Mesenchymal stem cell (in vitro differentiated cells and primary cell): ENCODE measurements around the gene ABI3BP.

Experiments used
- DNase-seq: peaks from one replicate; pipeline ENCODE4 v3.0.0-alpha.2; 2013
- H2AFZ ChIP-seq: one replicate; pipeline ENCODE4 v1.6.1; 2013; ENCODE audit warnings: low read depth, mild to moderate bottlenecking, control low read depth, inconsistent platforms, low read length, moderate library complexity
- H2AK5ac ChIP-seq: 2 replicates; pipeline ENCODE4 v1.6.1; 2013; ENCODE audit warnings: low read length, moderate library complexity, mild to moderate bottlenecking, inconsistent platforms; ENCODE audit not compliant: severe bottlenecking
- H2BK120ac ChIP-seq: one replicate; pipeline ENCODE4 v1.6.1; 2013; ENCODE audit warnings: low read depth, mild to moderate bottlenecking, inconsistent platforms, low read length, moderate library complexity
- H2BK12ac ChIP-seq, 2 experiments: one replicate each; pipeline ENCODE4 v1.6.1; 2013; ENCODE audit warnings: inconsistent platforms in 2 of 2, low read length in 2 of 2, mild to moderate bottlenecking in 2 of 2, moderate library complexity in 2 of 2, control low read depth in 1 of 2
- H2BK15ac ChIP-seq: one replicate; pipeline ENCODE4 v1.6.1; 2013; ENCODE audit warnings: mild to moderate bottlenecking, low read depth, inconsistent platforms; ENCODE audit not compliant: poor library complexity, severe bottlenecking
- H2BK5ac ChIP-seq: 2 replicates; pipeline ENCODE4 v1.6.1; 2013; ENCODE audit warnings: low read depth, mild to moderate bottlenecking, low read length, control low read depth, inconsistent platforms; ENCODE audit not compliant: poor library complexity, severe bottlenecking
- H3K14ac ChIP-seq, 2 experiments: one replicate each; pipeline ENCODE4 v1.6.1; 2013; ENCODE audit warnings: inconsistent platforms in 2 of 2, low read length in 2 of 2, control low read depth in 1 of 2, mild to moderate bottlenecking in 1 of 2, moderate library complexity in 1 of 2
- H3K18ac ChIP-seq, 2 experiments: one replicate each; pipeline ENCODE4 v1.6.1; 2013; ENCODE audit warnings: inconsistent platforms in 2 of 2, low read length in 2 of 2, control low read depth in 1 of 2, low read depth in 1 of 2, mild to moderate bottlenecking in 1 of 2
- H3K23ac ChIP-seq, 2 experiments: one replicate each; pipeline ENCODE4 v1.6.1; 2013; ENCODE audit warnings: inconsistent platforms in 2 of 2, low read length in 2 of 2, mild to moderate bottlenecking in 2 of 2, moderate library complexity in 2 of 2, control low read depth in 1 of 2
- H3K27ac ChIP-seq: 2 replicates; pipeline ENCODE4 v1.5.1; 2013; ENCODE audit warnings: mild to moderate bottlenecking, moderate library complexity, low read length, control low read depth, inconsistent platforms; ENCODE audit not compliant: poor library complexity, severe bottlenecking
- H3K27me3 ChIP-seq, 2 experiments: 2 replicates each; pipeline versions ENCODE4 v1.6.1 to v1.7.0; 2013; ENCODE audit warnings: low read length in 2 of 2, mild to moderate bottlenecking in 2 of 2, moderate library complexity in 2 of 2, control low read depth in 1 of 2, inconsistent platforms in 1 of 2; ENCODE audit not compliant: control insufficient read depth in 1 of 2, insufficient read depth in 1 of 2
- H3K36me3 ChIP-seq, 2 experiments: 2 replicates each; pipeline versions ENCODE4 v1.6.1 to v1.7.0; 2013; ENCODE audit warnings: low read length in 2 of 2, control low read depth in 1 of 2, inconsistent platforms in 1 of 2, low read depth in 1 of 2, mild to moderate bottlenecking in 1 of 2; ENCODE audit not compliant: insufficient read depth in 2 of 2, control insufficient read depth in 1 of 2
- H3K4ac ChIP-seq, 2 experiments: one replicate each; pipeline ENCODE4 v1.6.1; 2013; ENCODE audit warnings: inconsistent platforms in 2 of 2, low read length in 2 of 2, mild to moderate bottlenecking in 2 of 2, moderate library complexity in 2 of 2, control low read depth in 1 of 2, low read depth in 1 of 2
- H3K4me1 ChIP-seq: 2 replicates; pipeline ENCODE4 v1.6.1; 2013; ENCODE audit warnings: low read depth, low read length, control low read depth; ENCODE audit not compliant: control insufficient read depth, insufficient read depth
- H3K4me2 ChIP-seq: 2 replicates; pipeline ENCODE4 v1.6.1; 2013; ENCODE audit warnings: low read length, mild to moderate bottlenecking, inconsistent platforms; ENCODE audit not compliant: poor library complexity, severe bottlenecking
- H3K4me3 ChIP-seq, 2 experiments: 2 replicates each; pipeline versions ENCODE4 v1.5.1 to v1.7.0; 2013; ENCODE audit warnings: low read length in 2 of 2, mild to moderate bottlenecking in 2 of 2, control low read depth in 1 of 2, low read depth in 1 of 2; ENCODE audit not compliant: insufficient read depth in 1 of 2
- H3K79me1 ChIP-seq: replicated peaks from 2 replicates; pipeline ENCODE4 v1.6.1; 2013; ENCODE audit warnings: mild to moderate bottlenecking, control low read depth, low read length, inconsistent platforms; ENCODE audit not compliant: poor library complexity, severe bottlenecking
- H3K9ac ChIP-seq: 2 replicates; pipeline ENCODE4 v1.7.0; 2013; ENCODE audit warnings: mild to moderate bottlenecking, low read length, moderate library complexity
- H3K9me3 ChIP-seq: 2 replicates; pipeline ENCODE4 v1.7.0; 2013; ENCODE audit warnings: mild to moderate bottlenecking, low read length; ENCODE audit not compliant: control insufficient read depth
- H4K8ac ChIP-seq: one replicate; pipeline ENCODE4 v1.6.1; 2013; ENCODE audit warnings: inconsistent platforms, mild to moderate bottlenecking, low read length, moderate library complexity
- H4K91ac ChIP-seq: one replicate; pipeline ENCODE4 v1.6.1; 2013; ENCODE audit warnings: mild to moderate bottlenecking, low read length, inconsistent platforms
- WGBS: methylation state at CpG from one replicate; pipeline ENCODE4 v1.1.7; 2013; ENCODE audit warnings: mixed read lengths; 5-methylcytosine and 5-hydroxymethylcytosine counted together

Gene ABI3BP

DNA sequence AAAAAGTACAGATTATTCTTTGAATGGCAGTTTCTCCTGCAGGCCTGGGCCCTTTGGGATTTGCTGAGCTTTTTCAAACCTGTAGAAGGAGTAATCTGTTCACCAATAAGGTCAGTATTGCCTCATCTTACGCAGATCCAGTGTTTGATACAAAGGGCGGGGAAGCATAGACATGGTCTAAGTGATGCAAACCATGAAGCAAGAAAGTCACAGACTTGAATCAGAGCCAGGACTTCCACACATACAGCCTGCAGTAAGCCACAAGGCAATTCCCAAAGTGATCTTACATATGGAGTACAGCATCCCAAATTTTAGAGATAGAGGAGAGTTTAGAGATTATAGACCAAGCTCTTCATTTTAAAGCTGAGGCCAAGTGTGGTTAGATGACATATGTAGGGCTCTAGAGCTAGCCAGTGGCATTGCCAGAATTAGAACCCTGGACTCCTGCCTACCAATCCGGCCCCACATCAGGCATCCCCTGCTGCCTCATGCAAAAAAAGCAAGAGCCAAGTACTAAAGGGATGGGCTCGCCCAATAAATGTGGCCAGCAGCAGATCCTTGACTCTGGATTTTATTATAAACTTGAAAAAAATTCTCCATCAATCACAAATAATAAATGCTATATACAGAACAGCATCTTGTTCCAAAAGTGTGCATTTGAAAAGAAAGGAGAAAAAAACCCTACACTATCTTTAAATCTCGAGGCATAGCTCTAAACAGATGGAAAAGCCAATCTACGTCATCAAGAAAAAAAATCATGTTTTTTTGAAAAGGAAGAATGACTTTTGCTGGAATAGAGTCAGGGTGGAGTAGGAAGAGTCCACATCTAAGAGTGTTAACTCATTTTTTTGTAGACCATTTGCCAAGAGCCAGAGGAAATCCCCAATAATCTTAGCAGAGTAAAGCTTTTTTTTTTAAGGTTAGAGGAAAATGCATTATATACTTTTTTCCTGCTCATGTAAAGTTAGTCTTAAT is 24.0 kb downstream of the ABI3BP start:
- Histone ChIP-seq H4K91ac (no peak overlapping the region), H3K79me1 (no peaks in the 10 kb centered on the region), H3K27me3 (no peaks in the 10 kb centered on the region), H2BK5ac (no peak overlapping the region), H3K4ac (no peak overlapping the region), H3K9me3 (no peaks in the 10 kb centered on the region), H3K23ac (no peak overlapping the region), H2BK12ac (no peak overlapping the region), H3K9ac (peak overlapping the region; percentile 43), H3K4me2 (no peak overlapping the region), H2AFZ (no peak overlapping the region), H3K36me3 (peaks cover 0 to 16% of the 10 kb centered on the region in 2 experiments), H2BK15ac (no peak overlapping the region), H3K4me1 (no peaks in the 10 kb centered on the region), H3K14ac (no peak overlapping the region), H3K27ac (no peak overlapping the region), H2BK120ac (no peak overlapping the region), H2AK5ac (no peak overlapping the region), H4K8ac (no peak overlapping the region), H3K4me3 (peak overlapping the region in 1 of 2 experiments; percentile 19), H3K18ac (no peak overlapping the region)
- 94% methylated on average over 5 of the region's 6 CpGs for WGBS
- no peak for DNase-seq

DNA sequence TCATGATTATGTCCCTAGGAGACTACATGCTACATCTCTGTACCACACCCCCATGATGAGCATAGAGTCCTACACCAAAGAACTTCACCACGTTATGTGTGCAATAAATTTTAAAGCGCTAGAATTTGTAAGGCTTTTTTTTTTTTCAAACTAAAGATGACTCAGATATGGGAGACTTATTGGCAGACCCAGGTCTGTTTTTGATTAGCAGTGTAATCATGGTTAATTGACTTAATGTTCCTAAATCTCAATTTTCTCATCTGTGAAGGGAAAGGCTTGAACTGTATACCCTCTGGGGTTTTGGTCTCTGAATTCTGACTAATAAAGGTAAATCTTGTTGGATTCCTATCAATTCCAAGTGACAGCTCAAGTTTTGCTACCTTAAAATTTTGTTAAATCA is 26.4 kb downstream of the ABI3BP start:
- Histone ChIP-seq H2AFZ (no peak overlapping the region), H3K9ac (peak overlapping the region; percentile 62), H3K79me1 (no peaks in the 10 kb centered on the region), H2BK15ac (no peak overlapping the region), H3K23ac (no peak overlapping the region), H2BK120ac (no peak overlapping the region), H3K9me3 (peaks cover 3% of the 10 kb centered on the region), H3K36me3 (peaks cover 0 to 28% of the 10 kb centered on the region in 2 experiments), H3K4me2 (no peak overlapping the region), H4K91ac (no peak overlapping the region), H3K18ac (no peak overlapping the region), H2AK5ac (no peak overlapping the region), H3K27ac (no peak overlapping the region), H3K27me3 (no peaks in the 10 kb centered on the region), H4K8ac (no peak overlapping the region), H3K4ac (no peak overlapping the region), H2BK12ac (no peak overlapping the region), H3K4me3 (no peak overlapping the region), H3K14ac (no peak overlapping the region), H3K4me1 (no peaks in the 10 kb centered on the region), H2BK5ac (no peak overlapping the region)
- no peak for DNase-seq
- WGBS = 100% methylated on average over 1 of the region's 2 CpGs

DNA sequence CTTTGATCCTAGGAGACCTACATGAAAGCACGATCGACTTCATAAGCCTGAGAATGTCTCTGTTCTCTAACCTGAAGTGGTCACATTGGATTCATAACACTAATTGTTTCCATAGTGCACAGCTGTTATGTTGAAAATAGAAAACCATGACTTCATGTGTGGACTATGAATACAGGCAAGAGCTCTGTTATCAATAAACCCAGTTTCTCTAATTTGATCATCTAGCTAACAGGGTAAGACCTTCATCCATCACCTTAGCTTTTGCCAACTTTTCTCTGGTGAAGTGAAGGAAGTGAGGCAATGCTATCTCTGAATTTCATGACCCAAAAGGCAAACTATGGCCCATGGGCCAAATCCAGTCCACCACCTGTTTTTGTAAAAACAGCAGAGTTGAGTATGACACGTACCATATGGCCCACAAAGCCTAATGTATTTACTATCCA is 27.2 kb downstream of the ABI3BP start:
- H3K14ac ChIP-seq = no peak overlapping the region
- DNase-seq = no peak
- H3K4me3 ChIP-seq = no peak overlapping the region
- no peak overlapping the region for H3K4ac ChIP-seq
- H3K9me3 ChIP-seq = peaks cover 9% of the 10 kb centered on the region
- no peak overlapping the region for H3K18ac ChIP-seq
- no peaks in the 10 kb centered on the region for H3K4me1 ChIP-seq
- no peak overlapping the region for H2AK5ac ChIP-seq
- H3K4me2 ChIP-seq = no peak overlapping the region
- no peak overlapping the region for H2AFZ ChIP-seq
- H2BK120ac ChIP-seq = no peak overlapping the region
- H3K9ac ChIP-seq = peak overlapping the region; percentile 67
- peaks cover 0 to 35% of the 10 kb centered on the region in 2 experiments for H3K36me3 ChIP-seq
- H3K27ac ChIP-seq = no peak overlapping the region
- no peak overlapping the region for H4K91ac ChIP-seq
- no peak overlapping the region for H3K23ac ChIP-seq
- no peak overlapping the region for H2BK5ac ChIP-seq
- H2BK12ac ChIP-seq = no peak overlapping the region
- no peak overlapping the region for H2BK15ac ChIP-seq
- no peaks in the 10 kb centered on the region for H3K79me1 ChIP-seq
- 75% methylated on average over 3 of the region's 3 CpGs for WGBS
- no peaks in the 10 kb centered on the region for H3K27me3 ChIP-seq
- H4K8ac ChIP-seq = no peak overlapping the region

DNA sequence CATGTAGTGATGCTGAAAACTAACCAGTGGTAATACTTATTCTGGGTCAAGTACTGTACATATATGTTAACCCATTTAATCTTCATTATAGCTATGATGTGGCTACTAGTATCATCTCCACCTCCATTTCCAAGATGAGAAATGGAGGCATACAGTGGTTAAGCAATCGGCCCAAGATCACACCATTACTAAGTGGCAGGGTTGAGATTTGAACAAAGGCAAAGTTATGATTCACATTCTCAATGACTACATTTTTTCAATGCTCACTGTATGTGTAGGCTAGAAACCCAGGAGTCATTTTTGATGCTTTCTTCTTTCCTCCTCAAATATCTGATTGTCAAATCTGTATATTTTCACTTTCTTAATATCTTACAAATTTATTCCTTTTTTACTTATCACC is 30.2 kb downstream of the ABI3BP start:
- Histone ChIP-seq H2BK5ac (no peak overlapping the region), H3K79me1 (no peaks in the 10 kb centered on the region), H3K4me2 (no peak overlapping the region), H3K36me3 (peaks cover 0 to 44% of the 10 kb centered on the region in 2 experiments), H3K27ac (no peak overlapping the region), H4K8ac (no peak overlapping the region), H3K23ac (no peak overlapping the region), H3K4ac (no peak overlapping the region), H2AFZ (no peak overlapping the region), H3K18ac (no peak overlapping the region), H4K91ac (no peak overlapping the region), H3K9ac (no peak overlapping the region), H3K27me3 (no peaks in the 10 kb centered on the region), H3K9me3 (peaks cover 26% of the 10 kb centered on the region), H2BK15ac (no peak overlapping the region), H2AK5ac (no peak overlapping the region), H3K4me1 (no peaks in the 10 kb centered on the region), H3K14ac (no peak overlapping the region), H3K4me3 (no peak overlapping the region), H2BK12ac (no peak overlapping the region), H2BK120ac (no peak overlapping the region)
- WGBS = 100% methylated on average over 1 of the region's 1 CpG
- no peak for DNase-seq
